Tibial artery (tissue), 4 donors: ENCODE results near the gene ACYP1.

Source experiments
- DNase-seq, 2 donors: peaks; one replicate each; pipeline ENCODE4 v3.0.0-alpha.2; 2019
- H3K27ac ChIP-seq, 2 donors: fragments of 200-600 bp; sonication (generic) in 1 of 2; 1 replicate in 1 of 2; 2 replicates in 1 of 2; pipeline ENCODE4 v1.5.1; 2018 to 2019; ENCODE audit warnings: mild to moderate bottlenecking in 1 of 2
- H3K27me3 ChIP-seq, 2 donors: fragments of 200-600 bp; sonication (generic) in 1 of 2; one replicate each; pipeline versions ENCODE4 v1.5.1 to v1.6.0; 2016 to 2019
- H3K36me3 ChIP-seq, 3 donors: fragments of 200-600 bp; sonication (generic) in 2 of 3; one replicate each; pipeline ENCODE4 v1.5.1; 2016 to 2019; ENCODE audit warnings: mild to moderate bottlenecking in 2 of 3
- H3K4me1 ChIP-seq, 4 donors: fragments of 200-600 bp; sonication (generic) in 2 of 4; 1 replicate in 3 of 4; 2 replicates in 1 of 4; pipeline ENCODE4 v1.5.1; 2016 to 2019
- H3K4me3 ChIP-seq, 2 donors: fragments of 200-600 bp; sonication (generic) in 1 of 2; 1 replicate in 1 of 2; 2 replicates in 1 of 2; pipeline ENCODE4 v1.5.1; 2018 to 2019; ENCODE audit warnings: mild to moderate bottlenecking in 2 of 2
- H3K9me3 ChIP-seq, 3 donors: fragments of 200-600 bp; sonication (generic) in 1 of 3; one replicate each; pipeline ENCODE4 v1.5.1; 2016 to 2019
- CTCF ChIP-seq, 2 experiments: fragments of 200-600 bp in 1 of 2; fragments of 450-650 bp in 1 of 2; IDR thresholded peaks; one replicate each; pipeline ENCODE4 v1.5.1; 2017 to 2019; ENCODE audit warnings: antibody characterized with exemption in 2 of 2, mild to moderate bottlenecking in 1 of 2, moderate library complexity in 1 of 2
- intact Hi-C: fragments of 100-400 bp; cut with DNase I; formaldehyde crosslinking; loops from one replicate; pipeline ENCODE4 v1.15.0; 2023; ENCODE audit warnings: low total_unique reads

Gene ACYP1

GRCh38 chr14:75048101-75048500 lies 15.7 kb downstream of the ACYP1 start:
- no peak for TF ChIP-seq CTCF (IDR thresholded peaks at IDR 0.05)
- no peaks in the 10 kb centered on the region for H3K27me3 ChIP-seq
- H3K27ac ChIP-seq: peak overlapping the region in 1 of 2 donors; percentile 96
- peaks cover 0 to 4% (median 0%) of the 10 kb centered on the region in 3 donors for H3K36me3 ChIP-seq
- peaks cover 0 to 57% (median 30%) of the 10 kb centered on the region in 4 donors for H3K4me1 ChIP-seq
- no peak for DNase-seq
- intact Hi-C loops: no loop called here
- no peaks in the 10 kb centered on the region for H3K9me3 ChIP-seq
- no peak overlapping the region for H3K4me3 ChIP-seq

GRCh38 chr14:75047506-75047905 lies 16.3 kb downstream of the ACYP1 start:
- Histone ChIP-seq H3K9me3 (no peaks in the 10 kb centered on the region), H3K27ac (no peak overlapping the region), H3K4me3 (no peak overlapping the region), H3K4me1 (peaks cover 0 to 57% (median 30%) of the 10 kb centered on the region in 4 donors), H3K27me3 (no peaks in the 10 kb centered on the region), H3K36me3 (peaks cover 0 to 10% (median 0%) of the 10 kb centered on the region in 3 donors)
- no peak for DNase-seq
- intact Hi-C loops: no loop called here
- no peak for TF ChIP-seq CTCF (IDR thresholded peaks at IDR 0.05)

- no peaks in the 10 kb centered on the region for H3K9me3 ChIP-seq
Measured at GRCh38 chr14:75046899-75047298, 16.9 kb downstream of the ACYP1 start.

GRCh38 chr14:75046275-75046674 lies 17.5 kb downstream of the ACYP1 start:
- H3K9me3 ChIP-seq: no peaks in the 10 kb centered on the region
- no peak overlapping the region for H3K27ac ChIP-seq
- intact Hi-C loops: no loop called here
- no peak for TF ChIP-seq CTCF (IDR thresholded peaks at IDR 0.05)
- no peak for DNase-seq
- peaks cover 0 to 51% (median 31%) of the 10 kb centered on the region in 4 donors for H3K4me1 ChIP-seq
- H3K36me3 ChIP-seq: peaks cover 6 to 20% (median 10%) of the 10 kb centered on the region in 3 donors
- no peaks in the 10 kb centered on the region for H3K27me3 ChIP-seq
- no peak overlapping the region for H3K4me3 ChIP-seq

More at GRCh38 chr14:75046899-75047298, 16.9 kb downstream of the ACYP1 start:
- Histone ChIP-seq H3K4me1 (peaks cover 0 to 56% (median 30%) of the 10 kb centered on the region in 4 donors), H3K36me3 (peaks cover 3 to 16% (median 4%) of the 10 kb centered on the region in 3 donors), H3K4me3 (no peak overlapping the region), H3K27ac (no peak overlapping the region), H3K27me3 (no peaks in the 10 kb centered on the region)
- intact Hi-C loops: no loop called here
- DNase-seq: no peak
- TF ChIP-seq CTCF (IDR thresholded peaks at IDR 0.05): no peak

GRCh38 chr14:75044752-75045151 lies 19.1 kb downstream of the ACYP1 start:
- H3K4me3 ChIP-seq: no peak overlapping the region

More at GRCh38 chr14:75044752-75045151, 19.1 kb downstream of the ACYP1 start:
- DNase-seq: no peak
- peaks cover 0 to 40% (median 23%) of the 10 kb centered on the region in 4 donors for H3K4me1 ChIP-seq
- TF ChIP-seq CTCF (IDR thresholded peaks at IDR 0.05): no peak
- H3K27me3 ChIP-seq: no peaks in the 10 kb centered on the region
- no peaks in the 10 kb centered on the region for H3K9me3 ChIP-seq
- intact Hi-C loops: no loop called here
- H3K27ac ChIP-seq: no peak overlapping the region
- H3K36me3 ChIP-seq: peaks cover 11 to 31% (median 16%) of the 10 kb centered on the region in 3 donors
